Bronchus fibroblast of lung (primary cell): Measurements from ENCODE around the gene TYW1. TPM values are rescaled to one million over a fixed set of nuclear protein-coding genes. Genes with fewer than 3 reads are reported as not detected.

Experiments
- total RNA-seq: library from RNA; depleted of rRNA; stranded (reverse); fragments of >200 nt; gene quantifications from 2 replicates; pipeline ENCODE4 v1.2.3, GENCODE V29; 2015

TYW1 gene
- total RNA-seq, result 11.3 and 12.6 TPM in 2 replicates

GRCh38 chr7:66996444-66997191 lies at the start of gene TYW1:
TYW1 (plus strand) TSS chr7:66996833; CDS start chr7:66996979, 146 bp downstream.

GRCh38 chr7:66995050-66995776 lies 1.4 kb upstream of the TYW1 start, which contains the start of gene SBDS:
SBDS (minus strand) TSS chr7:66995586; CDS start chr7:66995417, 169 bp downstream.

Other genes starting within 250 kb of the TYW1 start
- gene TMEM248, start 75.6 kb upstream of the TYW1 start, total RNA-seq, result 92.9 and 115 TPM in 2 replicates
- 55.9 and 59.2 TPM in 2 replicates for gene SBDS, start 1.2 kb upstream of the TYW1 start, total RNA-seq